HG02588 (cell line): Measurements from ENCODE around the gene EML4.
A peak's percentile ranks its signal among the peaks of the same experiment; 100 is the strongest.
"Not testable (repeated sequence)": the region's sequence is repeated elsewhere in the genome, so short reads cannot be mapped to it uniquely, and the experiment has no call there.

Experiments
- ATAC-seq: cut with Tn5 transposase; IDR thresholded peaks from one replicate; pipeline ENCODE4 v1.9.1; 2021; ENCODE audit warnings: mild to moderate bottlenecking, moderate library complexity; ENCODE audit not compliant: unreplicated experiment

The EML4 gene

GRCh38 chr2:42171396-42171980 lies 2.3 kb downstream of the EML4 start:
- ATAC-seq: no peak

GRCh38 chr2:42172020-42172419 lies 2.9 kb downstream of the EML4 start:
- no peak for ATAC-seq

GRCh38 chr2:42172566-42172965 lies 3.4 kb downstream of the EML4 start:
- no peak for ATAC-seq

GRCh38 chr2:42173467-42173866 lies 4.3 kb downstream of the EML4 start:
- not testable (repeated sequence) for ATAC-seq

- no peak for ATAC-seq
These were observed 8.0 kb downstream of the EML4 start for GRCh38 chr2:42176992-42177738.

GRCh38 chr2:42178335-42178734 lies 9.2 kb downstream of the EML4 start:
- no peak for ATAC-seq

- ATAC-seq: no peak
These were observed 11.1 kb downstream of the EML4 start for GRCh38 chr2:42180300-42180699.

GRCh38 chr2:42182654-42183308 lies 13.6 kb downstream of the EML4 start:
- ATAC-seq: no peak

- no peak for ATAC-seq
These were observed 14.6 kb downstream of the EML4 start for GRCh38 chr2:42183775-42184174.

- no peak for ATAC-seq
These were observed 15.2 kb downstream of the EML4 start for GRCh38 chr2:42184346-42184745.

GRCh38 chr2:42185220-42185921 lies 16.2 kb downstream of the EML4 start:
- no peak for ATAC-seq

GRCh38 chr2:42186366-42186765 lies 17.2 kb downstream of the EML4 start:
- ATAC-seq: no peak

GRCh38 chr2:42186945-42187632 lies 17.9 kb downstream of the EML4 start:
- no peak for ATAC-seq

- no peak for ATAC-seq
These were observed 18.7 kb downstream of the EML4 start for GRCh38 chr2:42187886-42188285.

- ATAC-seq: no peak
These were observed 20.0 kb downstream of the EML4 start for GRCh38 chr2:42189235-42189566.

- ATAC-seq: no peak
These were observed 21.0 kb downstream of the EML4 start for GRCh38 chr2:42190191-42190590.

- ATAC-seq: no peak
These were observed 22.3 kb downstream of the EML4 start for GRCh38 chr2:42191285-42192009.

GRCh38 chr2:42192010-42192373 lies 22.8 kb downstream of the EML4 start:
- no peak for ATAC-seq

- peak; percentile 68 for ATAC-seq
These were observed 23.8 kb downstream of the EML4 start for GRCh38 chr2:42192652-42193566.
